ENCODE data around the gene LRRN2. TPM values are rescaled to one million over a fixed set of nuclear protein-coding genes. Genes with fewer than 3 reads are reported as not detected.

Gene LRRN2
- total and polyA plus RNA-seq, 9 of the 15 experiments (the other 6 are each of a cell fraction or from before 2014, with no cell fraction given), result 0.05 TPM; not detected in 8

DNA sequence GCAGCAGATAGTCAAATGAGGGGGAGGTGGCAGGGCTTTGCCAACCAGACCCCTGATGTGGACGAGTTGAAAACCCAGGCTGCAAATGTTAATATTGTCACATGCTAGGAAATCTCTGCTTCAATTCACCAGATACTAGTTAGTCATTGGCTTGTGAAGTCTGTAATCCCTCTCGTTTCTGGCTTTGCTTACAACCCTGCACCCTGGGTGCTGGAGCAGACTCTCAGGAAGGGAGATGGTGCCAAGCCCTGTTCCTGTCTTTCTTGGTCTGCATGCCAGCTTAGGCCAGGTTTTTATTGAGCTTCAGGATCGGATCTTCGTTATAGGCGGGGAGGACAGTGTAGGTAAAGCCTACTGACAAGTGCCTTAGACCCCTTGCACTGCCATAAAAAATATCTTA is 116.1 kb downstream of the LRRN2 start:
- no peaks in the 10 kb centered on the region for H3K36me3 ChIP-seq (ENCODE audit: control insufficient read depth, insufficient read depth, low read length)
- H4K20me1 ChIP-seq (replicated peaks; ENCODE audit: control insufficient read depth, insufficient read depth, low read length), result no peaks in the 10 kb centered on the region
- peaks cover 3 to 16% of the 10 kb centered on the region in 2 experiments; a peak in 3 of 5 replicates for H3K4me1 ChIP-seq (replicated peaks in 1 of 2; ENCODE audit: control insufficient read depth in 2 of 2, insufficient read depth in 2 of 2, low read length in 2 of 2)
- no peaks in the 10 kb centered on the region for H3K27me3 ChIP-seq (ENCODE audit: control insufficient read depth in 2 of 2, insufficient read depth in 2 of 2, low read length in 2 of 2)
- no peak overlapping the region for H3K4me3 ChIP-seq
- no peaks in the 10 kb centered on the region for H3K79me2 ChIP-seq (ENCODE audit: control insufficient read depth, insufficient read depth, low read length)
- 44% methylated on average over 5 of the region's 5 CpGs for WGBS (ENCODE audit: insufficient coverage, low coverage, missing lambda C conversion rate)
- H3K9me1 ChIP-seq (ENCODE audit: control insufficient read depth, insufficient read depth, low read length), result no peaks in the 10 kb centered on the region
- POLR2A ChIA-PET, result interaction anchor here (1.0 to 1.4 kb wide), 3 partner anchors 14 to 234 kb away, joined by 4 to 5 read pairs (median 5); no protein-coding TSS in a partner anchor
- ATAC-seq, result no peak
- CTCF ChIA-PET (ENCODE audit: low intra/inter-chr PET ratio), result interaction anchor here (6.2 kb wide), 1 partner anchor 237 kb away, joined by 159 read pairs; no protein-coding TSS in a partner anchor
- no peak overlapping the region for H3K4me2 ChIP-seq (ENCODE audit: insufficient read depth, low read length)
- BruUV-seq (replicated peaks), result no TSS peak
- no peak overlapping the region for H3K27ac ChIP-seq (ENCODE audit: extremely low read depth, low read depth, low read length)
- no peak for FAIRE-seq
- no peak for DNase-seq (ENCODE audit: extremely low read depth in 1 of 4, low spot score in 3 of 4)
- no peak overlapping the region for H2AFZ ChIP-seq (ENCODE audit: low read depth, low read length)
- H3K9ac ChIP-seq (ENCODE audit: insufficient read depth in 1 of 2, low read depth in 2 of 2, low read length in 2 of 2), result no peak overlapping the region
- in situ Hi-C loops (cut with MboI) (loop anchor here (5.0 kb wide), 1 partner anchor 238 kb away; no protein-coding TSS in a partner anchor), intact Hi-C loops (cut with micrococcal nuclease) (loop anchor here (5.0 to 10.0 kb wide), 4 partner anchors 53 to 375 kb away; no protein-coding TSS in a partner anchor)
- H3K9me3 ChIP-seq (replicated peaks; ENCODE audit: control insufficient read depth, insufficient read depth, low read depth, low read length), result no peaks in the 10 kb centered on the region
- no peak for TF ChIP-seq ZBED1 (IDR thresholded peaks at IDR 0.05)
- TF ChIP-seq, protein P1, sequence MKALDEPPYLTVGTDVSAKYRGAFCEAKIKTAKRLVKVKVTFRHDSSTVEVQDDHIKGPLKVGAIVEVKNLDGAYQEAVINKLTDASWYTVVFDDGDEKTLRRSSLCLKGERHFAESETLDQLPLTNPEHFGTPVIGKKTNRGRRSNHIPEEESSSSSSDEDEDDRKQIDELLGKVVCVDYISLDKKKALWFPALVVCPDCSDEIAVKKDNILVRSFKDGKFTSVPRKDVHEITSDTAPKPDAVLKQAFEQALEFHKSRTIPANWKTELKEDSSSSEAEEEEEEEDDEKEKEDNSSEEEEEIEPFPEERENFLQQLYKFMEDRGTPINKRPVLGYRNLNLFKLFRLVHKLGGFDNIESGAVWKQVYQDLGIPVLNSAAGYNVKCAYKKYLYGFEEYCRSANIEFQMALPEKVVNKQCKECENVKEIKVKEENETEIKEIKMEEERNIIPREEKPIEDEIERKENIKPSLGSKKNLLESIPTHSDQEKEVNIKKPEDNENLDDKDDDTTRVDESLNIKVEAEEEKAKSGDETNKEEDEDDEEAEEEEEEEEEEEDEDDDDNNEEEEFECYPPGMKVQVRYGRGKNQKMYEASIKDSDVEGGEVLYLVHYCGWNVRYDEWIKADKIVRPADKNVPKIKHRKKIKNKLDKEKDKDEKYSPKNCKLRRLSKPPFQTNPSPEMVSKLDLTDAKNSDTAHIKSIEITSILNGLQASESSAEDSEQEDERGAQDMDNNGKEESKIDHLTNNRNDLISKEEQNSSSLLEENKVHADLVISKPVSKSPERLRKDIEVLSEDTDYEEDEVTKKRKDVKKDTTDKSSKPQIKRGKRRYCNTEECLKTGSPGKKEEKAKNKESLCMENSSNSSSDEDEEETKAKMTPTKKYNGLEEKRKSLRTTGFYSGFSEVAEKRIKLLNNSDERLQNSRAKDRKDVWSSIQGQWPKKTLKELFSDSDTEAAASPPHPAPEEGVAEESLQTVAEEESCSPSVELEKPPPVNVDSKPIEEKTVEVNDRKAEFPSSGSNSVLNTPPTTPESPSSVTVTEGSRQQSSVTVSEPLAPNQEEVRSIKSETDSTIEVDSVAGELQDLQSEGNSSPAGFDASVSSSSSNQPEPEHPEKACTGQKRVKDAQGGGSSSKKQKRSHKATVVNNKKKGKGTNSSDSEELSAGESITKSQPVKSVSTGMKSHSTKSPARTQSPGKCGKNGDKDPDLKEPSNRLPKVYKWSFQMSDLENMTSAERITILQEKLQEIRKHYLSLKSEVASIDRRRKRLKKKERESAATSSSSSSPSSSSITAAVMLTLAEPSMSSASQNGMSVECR (CRISPR knock-in tag; IDR thresholded peaks at IDR 0.05), result no peak
- TF ChIP-seq FOXP1 (CRISPR knock-in tag; IDR thresholded peaks at IDR 0.05), result no peak
- no peak for TF ChIP-seq BACH1 (tag; IDR thresholded peaks at IDR 0.05)
- TF ChIP-seq MYC (IDR thresholded peaks at IDR 0.05; ENCODE audit: low read depth, low read length), result no peak
- TF ChIP-seq MYC (CRISPR knock-in tag; IDR thresholded peaks at IDR 0.05; ENCODE audit: borderline replicate concordance, low read depth), result no peak
- TF ChIP-seq DDX20 (tag; IDR thresholded peaks at IDR 0.05; ENCODE audit: low read depth), result no peak
- TF ChIP-seq ZNF57 (CRISPR knock-in tag; IDR thresholded peaks at IDR 0.05), result no peak
- no peak for TF ChIP-seq PCBP1 (IDR thresholded peaks at IDR 0.05; ENCODE audit: low read depth, low read length, poor library complexity, severe bottlenecking)
- no peak for TF ChIP-seq HINFP (tag; conservative IDR thresholded peaks at IDR 0.05; ENCODE audit: low read depth)
- no peak for TF ChIP-seq MYNN (IDR thresholded peaks at IDR 0.05)
- no peak for TF ChIP-seq MYNN (CRISPR knock-in tag; IDR thresholded peaks at IDR 0.05)
- TF ChIP-seq NFXL1 (CRISPR knock-in tag; IDR thresholded peaks at IDR 0.05), result no peak
- TF ChIP-seq C11orf30 (IDR thresholded peaks at IDR 0.05; ENCODE audit: low read depth), result no peak
- TF ChIP-seq ZNF232 (CRISPR knock-in tag; IDR thresholded peaks at IDR 0.05), result no peak
- TF ChIP-seq ZFX (CRISPR knock-in tag; IDR thresholded peaks at IDR 0.05), result no peak

Data from K562 (cell line).